Measurements from ENCODE around the gene DACH1.

Gene DACH1

GRCh38 chr13:71499235-71499634, 367.8 kb downstream of the DACH1 start:
- peak in 1 of 2 donors; percentile 3 for DNase-seq (ENCODE audit: low read depth in 2 of 2)
- no peak for TF ChIP-seq CTCF (IDR thresholded peaks at IDR 0.05; ENCODE audit: low read depth, low read length)
- no peak overlapping the region for H3K4me3 ChIP-seq (replicated peaks in 1 of 2; ENCODE audit: low read depth in 2 of 2, low read length in 2 of 2)

- no peak for TF ChIP-seq CTCF (IDR thresholded peaks at IDR 0.05; ENCODE audit: low read depth, low read length)
- no peak for DNase-seq (ENCODE audit: low read depth in 2 of 2)
- no peak overlapping the region for H3K4me3 ChIP-seq (replicated peaks in 1 of 2; ENCODE audit: low read depth in 2 of 2, low read length in 2 of 2)
These were observed 373.8 kb downstream of the DACH1 start for GRCh38 chr13:71493189-71493588.

GRCh38 chr13:71492346-71492871, 374.6 kb downstream of the DACH1 start:
- no peak overlapping the region for H3K4me3 ChIP-seq (replicated peaks in 1 of 2; ENCODE audit: low read depth in 2 of 2, low read length in 2 of 2)
- no peak for TF ChIP-seq CTCF (IDR thresholded peaks at IDR 0.05; ENCODE audit: low read depth, low read length)

GRCh38 chr13:71491010-71491409, 376.0 kb downstream of the DACH1 start:
- DNase-seq (ENCODE audit: low read depth in 2 of 2): no peak
- no peak overlapping the region for H3K4me3 ChIP-seq (replicated peaks in 1 of 2; ENCODE audit: low read depth in 2 of 2, low read length in 2 of 2)
- TF ChIP-seq CTCF (IDR thresholded peaks at IDR 0.05; ENCODE audit: low read depth, low read length): no peak

More at GRCh38 chr13:71492346-71492871, 374.6 kb downstream of the DACH1 start:
- DNase-seq (ENCODE audit: low read depth in 2 of 2): no peak

- no peak for TF ChIP-seq CTCF (IDR thresholded peaks at IDR 0.05; ENCODE audit: low read depth, low read length)
- H3K4me3 ChIP-seq (replicated peaks in 1 of 2; ENCODE audit: low read depth in 2 of 2, low read length in 2 of 2): no peak overlapping the region
- DNase-seq (ENCODE audit: low read depth in 2 of 2): no peak
These were observed 378.0 kb downstream of the DACH1 start for GRCh38 chr13:71489041-71489440.

- no peak for TF ChIP-seq CTCF (IDR thresholded peaks at IDR 0.05; ENCODE audit: low read depth, low read length)
- H3K4me3 ChIP-seq (replicated peaks in 1 of 2; ENCODE audit: low read depth in 2 of 2, low read length in 2 of 2): no peak overlapping the region
These were observed 378.8 kb downstream of the DACH1 start for GRCh38 chr13:71488201-71488600.

GRCh38 chr13:71485913-71486312, 381.1 kb downstream of the DACH1 start:
- no peak overlapping the region for H3K4me3 ChIP-seq (replicated peaks in 1 of 2; ENCODE audit: low read depth in 2 of 2, low read length in 2 of 2)
- TF ChIP-seq CTCF (IDR thresholded peaks at IDR 0.05; ENCODE audit: low read depth, low read length): no peak
- no peak for DNase-seq (ENCODE audit: low read depth in 2 of 2)

More at GRCh38 chr13:71488201-71488600, 378.8 kb downstream of the DACH1 start:
- DNase-seq (ENCODE audit: low read depth in 2 of 2): no peak
